ENCODE results near the gene GXYLT2. TPM values are rescaled to one million over a fixed set of nuclear protein-coding genes. Genes with fewer than 3 reads are reported as not detected.

Gene GXYLT2
- total and polyA plus RNA-seq, 2 experiments from 2014 or later: 2.0 to 5.8 TPM

- H3K27me3 ChIP-seq (ENCODE audit: insufficient read depth): no peaks in the 10 kb centered on the region
- H3F3A ChIP-seq (replicated peaks; ENCODE audit: low read depth): no peaks in the 10 kb centered on the region
- no peak for ATAC-seq
- no peaks in the 10 kb centered on the region for H3K9me2 ChIP-seq (ENCODE audit: insufficient read depth)
- Mint-ChIP-seq H3K4me1 (peaks cover 9% of the 10 kb centered on the region), H3K9me3 (no peaks in the 10 kb centered on the region), H3K36me3 (ENCODE audit: low read depth) (0 out of 3 replicates have a peak, but pooled peaks cover 2% of the 10 kb centered on the region), H3K27ac (no peak overlapping the region), H3K27me3 (ENCODE audit: insufficient read depth, low read depth, poor library complexity) (peaks cover 3% of the 10 kb centered on the region), H3K4me3 (no peak overlapping the region)
- no peak overlapping the region for H3K4me2 ChIP-seq
- DNase-seq (ENCODE audit: low spot score): no peak
- no peak overlapping the region for H3K27ac ChIP-seq (ENCODE audit: low read depth)
- peaks cover 4% of the 10 kb centered on the region; the same call in 1 of the 2 replicates for H3K4me1 ChIP-seq (ENCODE audit: insufficient read depth)
- no peak overlapping the region for H3K4me3 ChIP-seq
- no peaks in the 10 kb centered on the region for H3K79me2 ChIP-seq (replicated peaks; ENCODE audit: insufficient read depth)
- H2AFZ ChIP-seq: no peak overlapping the region
- H4K20me1 ChIP-seq (replicated peaks; ENCODE audit: insufficient read depth): no peaks in the 10 kb centered on the region
- TF ChIP-seq STAT1 (IDR thresholded peaks at IDR 0.05; ENCODE audit: unreplicated experiment): no peak
- no peak for TF ChIP-seq REST (IDR thresholded peaks at IDR 0.05; ENCODE audit: unreplicated experiment)
- no peak for TF ChIP-seq CTCF (conservative IDR thresholded peaks at IDR 0.05; ENCODE audit: low read depth in 2 of 2)
- TF ChIP-seq ZNF114 (CRISPR knock-in tag; IDR thresholded peaks at IDR 0.05): no peak
- TF ChIP-seq POLR2AphosphoS5 (IDR thresholded peaks at IDR 0.05; ENCODE audit: low read depth): no peak
- no peak for TF ChIP-seq EZH2 (IDR thresholded peaks at IDR 0.05; ENCODE audit: low read depth, unreplicated experiment)
- TF ChIP-seq ZNF331 (CRISPR knock-in tag; IDR thresholded peaks at IDR 0.05; ENCODE audit: low read depth): no peak
- TF ChIP-seq EZH2phosphoT487 (IDR thresholded peaks at IDR 0.05; ENCODE audit: unreplicated experiment): no peak
- no peak for TF ChIP-seq ETS1 (IDR thresholded peaks at IDR 0.05)
- TF ChIP-seq ZNF462 (CRISPR knock-in tag; IDR thresholded peaks at IDR 0.05): no peak
- H3K36me3 ChIP-seq (ENCODE audit: insufficient read depth): no peaks in the 10 kb centered on the region
Observed at GRCh38 chr3:72968266-72968664, 80.4 kb downstream of the GXYLT2 start.

All from GM23338 (cell line).